ENCODE data around the gene GDAP2. TPM values are rescaled to one million over a fixed set of nuclear protein-coding genes. Genes with fewer than 3 reads are reported as not detected.

Gene GDAP2
- total and polyA plus RNA-seq, 11 donors = 1.4 to 25.6 (median 19.0) TPM

GRCh38 chr1:117836069-117836468 is 93.4 kb downstream of the GDAP2 start:
- ATAC-seq = no peak
- intact Hi-C loops (cut with DNase I) = no loop called here
- Histone ChIP-seq H3K9me3 (no peaks in the 10 kb centered on the region), H3K27ac (no peak overlapping the region), H3K36me3 (peaks cover 0 to 12% (median 0%) of the 10 kb centered on the region in 9 donors), H3K27me3 (no peaks in the 10 kb centered on the region), H3K4me1 (no peaks in the 10 kb centered on the region), H3K4me3 (no peak overlapping the region)
- no peak for DNase-seq
- TF ChIP-seq CTCF (IDR thresholded peaks at IDR 0.05) (no peak), POLR2A (IDR thresholded peaks at IDR 0.05) (no peak)
- 85 to 94% (median 93%) methylated on average over 1 of the region's 1 CpG for WGBS, 4 donors

- Histone ChIP-seq H3K4me1 (no peaks in the 10 kb centered on the region), H3K9me3 (peaks cover 0 to 7% (median 0%) of the 10 kb centered on the region in 12 donors), H3K4me3 (no peak overlapping the region), H3K36me3 (peaks cover 0 to 7% (median 0%) of the 10 kb centered on the region in 9 donors), H3K27ac (no peak overlapping the region), H3K27me3 (no peaks in the 10 kb centered on the region)
- intact Hi-C loops (cut with DNase I) = no loop called here
- ATAC-seq = no peak
- TF ChIP-seq CTCF (IDR thresholded peaks at IDR 0.05) = no peak
- no peak for TF ChIP-seq POLR2A (IDR thresholded peaks at IDR 0.05)
- DNase-seq = no peak
- 85 to 90% (median 87%) methylated on average over 4 of the region's 4 CpGs for WGBS, 4 donors
These were observed 95.0 kb downstream of the GDAP2 start for GRCh38 chr1:117834416-117834815.

GRCh38 chr1:117832453-117832852 is 97.0 kb downstream of the GDAP2 start:
- ATAC-seq (no peak), DNase-seq (no peak)
- intact Hi-C loops (cut with DNase I) = no loop called here
- no peaks in the 10 kb centered on the region for H3K27me3 ChIP-seq
- H3K9me3 ChIP-seq = peaks cover 0 to 7% (median 0%) of the 10 kb centered on the region in 12 donors
- no peak overlapping the region for H3K27ac ChIP-seq
- no peak overlapping the region for H3K4me3 ChIP-seq
- peaks cover 0 to 13% (median 0%) of the 10 kb centered on the region in 12 donors for H3K4me1 ChIP-seq
- no peak for TF ChIP-seq CTCF (IDR thresholded peaks at IDR 0.05)
- TF ChIP-seq POLR2A (IDR thresholded peaks at IDR 0.05) = no peak
- peaks cover 0 to 2% (median 0%) of the 10 kb centered on the region in 9 donors for H3K36me3 ChIP-seq

GRCh38 chr1:117830222-117830621 is 99.2 kb downstream of the GDAP2 start:
- ATAC-seq (no peak), DNase-seq (no peak)
- Histone ChIP-seq H3K4me3 (no peak overlapping the region), H3K36me3 (no peaks in the 10 kb centered on the region), H3K9me3 (peaks cover 0 to 7% (median 0%) of the 10 kb centered on the region in 12 donors), H3K27ac (no peak overlapping the region), H3K4me1 (peaks cover 0 to 34% (median 0%) of the 10 kb centered on the region in 12 donors), H3K27me3 (no peaks in the 10 kb centered on the region)
- no peak for TF ChIP-seq POLR2A (IDR thresholded peaks at IDR 0.05)
- no peak for TF ChIP-seq CTCF (IDR thresholded peaks at IDR 0.05)
- intact Hi-C loops (cut with DNase I) = no loop called here
- WGBS, 4 donors = 70 to 93% (median 89%) methylated on average over 4 of the region's 4 CpGs
